ENCODE data around the gene ERP27. TPM values are rescaled to one million over a fixed set of nuclear protein-coding genes. Genes with fewer than 3 reads are reported as not detected.

ERP27 gene
- total RNA-seq, 1 donor from 2014 or later, result 12.4 TPM

GRCh38 chr12:14878488-14878887 lies 59.8 kb downstream of the ERP27 start:
- Mint-ChIP-seq H3K36me3 (peaks cover 4% of the 10 kb centered on the region), H3K4me1 (ENCODE audit: unreplicated experiment) (no peaks in the 10 kb centered on the region), H3K27ac (no peak overlapping the region), H3K4me3 (no peak overlapping the region), H3K27me3 (no peaks in the 10 kb centered on the region), H3K9me3 (no peaks in the 10 kb centered on the region)
- DNase-seq (ENCODE audit: extremely low spot score, unreplicated experiment), result no peak
- TF ChIP-seq CTCF (conservative IDR thresholded peaks at IDR 0.05), result no peak

- Mint-ChIP-seq H3K27me3 (no peaks in the 10 kb centered on the region), H3K9me3 (no peaks in the 10 kb centered on the region), H3K36me3 (peaks cover 4% of the 10 kb centered on the region), H3K27ac (no peak overlapping the region), H3K4me3 (no peak overlapping the region), H3K4me1 (ENCODE audit: unreplicated experiment) (no peaks in the 10 kb centered on the region)
- no peak for TF ChIP-seq CTCF (conservative IDR thresholded peaks at IDR 0.05)
- DNase-seq (ENCODE audit: extremely low spot score, unreplicated experiment), result no peak
Measured at GRCh38 chr12:14876833-14877232, 61.5 kb downstream of the ERP27 start.

GRCh38 chr12:14874882-14875281 lies 63.5 kb downstream of the ERP27 start:
- no peak for DNase-seq (ENCODE audit: extremely low spot score, unreplicated experiment)
- H3K4me1 Mint-ChIP-seq (ENCODE audit: unreplicated experiment), result no peaks in the 10 kb centered on the region
- no peaks in the 10 kb centered on the region for H3K9me3 Mint-ChIP-seq
- H3K4me3 Mint-ChIP-seq, result no peak overlapping the region
- H3K27me3 Mint-ChIP-seq, result peaks cover 3% of the 10 kb centered on the region
- no peak overlapping the region for H3K27ac Mint-ChIP-seq
- peaks cover 4% of the 10 kb centered on the region for H3K36me3 Mint-ChIP-seq
- TF ChIP-seq CTCF (conservative IDR thresholded peaks at IDR 0.05), result no peak

GRCh38 chr12:14873440-14874185 lies 64.7 kb downstream of the ERP27 start:
- no peak for TF ChIP-seq CTCF (conservative IDR thresholded peaks at IDR 0.05)
- DNase-seq (ENCODE audit: extremely low spot score, unreplicated experiment), result no peak
- Mint-ChIP-seq H3K9me3 (no peaks in the 10 kb centered on the region), H3K4me3 (no peak overlapping the region), H3K27ac (no peak overlapping the region), H3K36me3 (no peaks in the 10 kb centered on the region), H3K27me3 (peaks cover 3% of the 10 kb centered on the region), H3K4me1 (ENCODE audit: unreplicated experiment) (no peaks in the 10 kb centered on the region)

GRCh38 chr12:14871886-14872285 lies 66.5 kb downstream of the ERP27 start:
- Mint-ChIP-seq H3K9me3 (peaks cover 7% of the 10 kb centered on the region), H3K27ac (no peak overlapping the region)
- no peak for TF ChIP-seq CTCF (conservative IDR thresholded peaks at IDR 0.05)

More at GRCh38 chr12:14871886-14872285, 66.5 kb downstream of the ERP27 start:
- Mint-ChIP-seq H3K4me3 (no peak overlapping the region), H3K4me1 (ENCODE audit: unreplicated experiment) (no peaks in the 10 kb centered on the region), H3K36me3 (peaks cover 8% of the 10 kb centered on the region), H3K27me3 (peaks cover 5% of the 10 kb centered on the region)
- no peak for DNase-seq (ENCODE audit: extremely low spot score, unreplicated experiment)

Data from type B pancreatic cell (in vitro differentiated cells).